Caki2 (cell line): ENCODE results near the gene SRBD1. TPM values are rescaled to one million over a fixed set of nuclear protein-coding genes. Genes with fewer than 3 reads are reported as not detected.

Experiments
- DNase-seq: peaks from one replicate; pipeline ENCODE4 v3.0.0-alpha.2; 2015; ENCODE audit warnings: low read depth
- in situ Hi-C: cut with HindIII; loops from 2 replicates; pipeline ENCODE4 v1.10.0; 2016; ENCODE audit warnings: low sequenced_read_pairs, low pct_unique_long_range_greater_than_20kb, mixed read lengths
- total RNA-seq: library from RNA; depleted of rRNA; stranded (reverse); fragments of >200 nt; shearing (Covaris generic); gene quantifications from 2 replicates; pipeline ENCODE4 v1.2.3, GENCODE V29; 2014; ENCODE audit warnings: low replicate concordance; rRNA removed

The SRBD1 gene, protein sequence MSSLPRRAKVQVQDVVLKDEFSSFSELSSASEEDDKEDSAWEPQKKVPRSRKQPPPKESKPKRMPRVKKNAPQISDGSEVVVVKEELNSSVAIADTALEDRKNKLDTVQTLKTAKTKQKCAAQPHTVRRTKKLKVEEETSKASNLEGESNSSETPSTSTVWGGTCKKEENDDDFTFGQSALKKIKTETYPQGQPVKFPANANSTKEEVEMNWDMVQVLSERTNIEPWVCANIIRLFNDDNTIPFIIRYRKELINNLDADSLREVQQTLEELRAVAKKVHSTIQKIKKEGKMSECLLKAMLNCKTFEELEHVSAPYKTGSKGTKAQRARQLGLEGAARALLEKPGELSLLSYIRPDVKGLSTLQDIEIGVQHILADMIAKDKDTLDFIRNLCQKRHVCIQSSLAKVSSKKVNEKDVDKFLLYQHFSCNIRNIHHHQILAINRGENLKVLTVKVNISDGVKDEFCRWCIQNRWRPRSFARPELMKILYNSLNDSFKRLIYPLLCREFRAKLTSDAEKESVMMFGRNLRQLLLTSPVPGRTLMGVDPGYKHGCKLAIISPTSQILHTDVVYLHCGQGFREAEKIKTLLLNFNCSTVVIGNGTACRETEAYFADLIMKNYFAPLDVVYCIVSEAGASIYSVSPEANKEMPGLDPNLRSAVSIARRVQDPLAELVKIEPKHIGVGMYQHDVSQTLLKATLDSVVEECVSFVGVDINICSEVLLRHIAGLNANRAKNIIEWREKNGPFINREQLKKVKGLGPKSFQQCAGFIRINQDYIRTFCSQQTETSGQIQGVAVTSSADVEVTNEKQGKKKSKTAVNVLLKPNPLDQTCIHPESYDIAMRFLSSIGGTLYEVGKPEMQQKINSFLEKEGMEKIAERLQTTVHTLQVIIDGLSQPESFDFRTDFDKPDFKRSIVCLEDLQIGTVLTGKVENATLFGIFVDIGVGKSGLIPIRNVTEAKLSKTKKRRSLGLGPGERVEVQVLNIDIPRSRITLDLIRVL
- total RNA-seq = 3.8 and 4.7 TPM in 2 replicates

- peak; percentile 89 for DNase-seq
- in situ Hi-C loops = no loop called here
Measured at GRCh38 chr2:45611020-45611859, at the start of gene SRBD1. TSS of gene SRBD1 (minus strand) at chr2:45611267. CDS start at chr2:45605441, 5,826 bp downstream.

DNA sequence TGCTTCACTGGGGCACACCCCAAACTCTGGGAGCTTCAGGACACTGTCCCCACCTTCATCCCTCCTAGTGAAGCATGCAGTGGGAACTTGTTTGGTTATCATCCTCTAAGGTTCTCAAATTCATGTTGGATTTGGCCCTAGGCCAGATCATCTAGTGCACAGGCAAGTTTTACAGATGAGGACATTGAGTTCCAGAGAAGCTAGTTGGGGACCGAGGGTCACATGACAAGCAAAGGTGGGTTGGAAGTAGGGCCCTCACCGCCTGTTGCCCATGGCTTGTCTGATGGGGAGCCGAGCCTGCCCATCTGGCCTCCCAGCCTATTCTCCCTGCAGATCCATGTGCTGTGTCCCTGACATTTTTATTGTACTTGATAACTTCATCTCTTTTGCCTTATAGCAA, 43.2 kb upstream of the SRBD1 start:
- in situ Hi-C loops = no loop called here
- no peak for DNase-seq

DNA sequence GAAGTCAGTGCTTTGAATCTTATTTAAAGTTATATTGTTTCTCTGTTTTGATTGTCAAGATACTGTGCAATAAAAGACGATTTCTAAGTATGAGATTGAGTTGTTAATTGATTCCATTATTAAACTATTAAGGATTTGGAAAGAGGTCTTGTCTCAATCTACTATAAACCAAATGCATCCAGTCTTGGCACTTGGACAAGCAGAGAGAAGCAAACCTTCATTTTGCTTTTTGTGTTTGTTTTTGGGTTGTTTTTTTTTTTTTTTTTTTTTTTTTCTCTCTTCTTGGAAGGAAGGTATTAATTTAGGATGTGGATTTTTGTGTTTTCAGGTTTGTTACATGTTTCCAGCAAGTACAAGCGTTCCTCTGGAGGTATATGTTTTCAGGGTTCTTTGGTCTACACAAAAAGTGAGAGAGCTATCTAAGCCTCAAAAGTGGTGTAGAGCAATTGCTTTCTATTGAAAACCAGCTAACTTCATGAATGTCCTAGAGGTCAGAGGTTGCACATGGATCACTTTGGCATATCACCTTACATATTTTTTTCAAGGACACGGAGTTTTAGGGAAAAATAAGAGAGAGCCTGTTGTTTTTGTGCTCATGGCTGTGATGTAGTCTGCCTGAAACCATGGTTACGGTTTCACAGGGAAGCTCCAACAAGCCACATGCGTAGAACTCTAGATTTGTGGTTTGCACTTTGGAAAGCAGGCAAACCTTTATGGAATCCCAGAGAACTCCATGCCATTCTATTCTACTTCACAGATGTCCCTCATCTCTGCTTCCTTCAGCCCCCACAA, 42.3 kb upstream of the SRBD1 start:
- in situ Hi-C loops = no loop called here
- DNase-seq = no peak

DNA sequence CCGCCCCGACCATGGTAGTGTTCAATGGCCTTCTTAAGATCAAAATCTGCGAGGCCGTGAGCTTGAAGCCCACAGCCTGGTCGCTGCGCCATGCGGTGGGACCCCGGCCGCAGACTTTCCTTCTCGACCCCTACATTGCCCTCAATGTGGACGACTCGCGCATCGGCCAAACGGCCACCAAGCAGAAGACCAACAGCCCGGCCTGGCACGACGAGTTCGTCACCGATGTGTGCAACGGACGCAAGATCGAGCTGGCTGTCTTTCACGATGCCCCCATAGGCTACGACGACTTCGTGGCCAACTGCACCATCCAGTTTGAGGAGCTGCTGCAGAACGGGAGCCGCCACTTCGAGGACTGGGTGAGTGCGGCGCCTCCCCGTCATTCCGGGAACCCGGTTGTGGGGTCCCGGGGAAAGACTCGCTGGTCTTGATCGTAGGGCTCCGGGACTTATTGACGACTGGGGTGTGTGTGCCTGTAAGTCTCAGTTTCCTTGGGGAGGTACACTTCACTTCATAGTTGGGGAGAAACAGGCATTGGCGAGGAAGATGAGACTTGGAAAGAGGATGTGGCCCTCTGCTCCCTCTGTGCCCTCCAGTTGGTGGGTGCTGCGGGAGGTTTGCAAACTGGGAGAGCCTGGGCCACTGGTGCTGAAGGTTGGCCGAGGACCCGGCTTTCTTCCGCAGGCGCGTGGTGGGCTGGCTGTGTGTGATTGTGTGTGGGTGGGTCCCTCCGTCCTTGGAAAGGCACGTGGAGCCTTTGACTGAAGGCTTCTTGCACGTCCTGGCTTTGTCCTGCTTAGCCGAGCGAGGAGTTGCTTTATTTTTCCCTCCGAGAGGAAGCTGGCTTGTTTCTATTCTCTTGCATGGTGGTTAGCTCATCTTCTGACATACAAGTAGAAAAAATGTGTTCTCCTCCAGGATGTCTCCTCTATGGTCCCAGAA, 41.3 kb upstream of the SRBD1 start:
- no peak for DNase-seq
- in situ Hi-C loops = no loop called here

GRCh38 chr2:45651415-45652089, 40.5 kb upstream of the SRBD1 start, which contains the start of gene PRKCE:
TSS of gene PRKCE (plus strand) at chr2:45651675.
- peak; percentile 25 for DNase-seq
- in situ Hi-C loops = no loop called here

DNA sequence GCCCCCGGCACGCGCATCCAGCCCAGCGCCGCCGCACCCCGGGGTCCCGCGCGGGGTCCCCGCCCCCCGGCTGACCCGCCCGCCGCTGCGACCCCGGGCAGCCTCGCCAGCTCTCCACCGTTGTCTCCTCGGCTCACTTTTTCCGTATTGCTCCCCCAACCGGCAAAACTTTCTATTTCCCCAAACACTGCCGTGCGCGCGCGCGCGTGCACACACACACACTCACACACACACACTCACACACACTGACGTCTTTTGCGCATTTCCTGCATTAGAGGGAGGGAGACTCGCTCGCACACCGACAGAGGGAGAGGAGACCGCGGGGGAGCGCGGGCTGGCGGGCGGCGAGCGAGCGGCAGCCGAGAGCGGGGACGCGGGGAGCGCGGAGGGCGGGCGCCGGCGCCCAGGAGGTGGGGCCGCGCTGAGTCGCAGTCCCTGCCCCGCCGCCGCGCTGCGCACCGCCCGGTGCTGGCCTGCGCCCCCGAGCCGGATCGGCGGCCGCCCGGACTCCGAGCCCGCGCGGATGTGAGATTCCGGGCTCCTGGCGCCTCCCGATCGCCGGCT, 39.9 kb upstream of the SRBD1 start:
- in situ Hi-C loops = no loop called here
- peak; percentile 99 for DNase-seq

GRCh38 chr2:45649858-45650811, 39.1 kb upstream of the SRBD1 start:
- in situ Hi-C loops = no loop called here
- DNase-seq = peak; percentile 53

GRCh38 chr2:45649462-45649857, 38.4 kb upstream of the SRBD1 start:
- in situ Hi-C loops = no loop called here
- no peak for DNase-seq

GRCh38 chr2:45648636-45649035, 37.6 kb upstream of the SRBD1 start:
- DNase-seq = no peak
- in situ Hi-C loops = no loop called here

DNA sequence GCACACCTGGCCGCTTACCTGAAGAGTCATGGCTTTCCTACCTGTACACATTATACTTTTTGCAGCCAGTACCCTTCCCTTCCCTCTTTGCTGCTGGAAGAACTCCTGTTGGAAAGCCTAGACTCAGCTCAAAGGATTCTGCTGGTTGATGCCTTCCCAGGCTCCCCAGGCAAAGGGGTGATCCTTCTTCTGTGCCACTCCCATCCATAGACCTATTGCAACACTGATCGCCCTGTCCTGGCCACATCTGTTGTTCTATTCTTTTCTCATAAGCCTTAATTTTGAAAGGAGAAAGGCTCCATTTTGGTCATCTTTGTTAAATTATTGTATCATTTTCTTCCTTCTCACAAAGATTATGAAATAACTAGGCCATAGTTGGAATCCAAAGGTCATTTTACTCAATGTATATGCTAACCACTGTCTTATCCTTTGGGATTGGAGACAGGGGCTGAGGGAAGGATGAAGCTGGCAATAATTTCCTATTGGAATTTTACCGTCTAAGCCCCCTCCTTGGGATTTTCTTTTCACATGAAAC, 37.0 kb upstream of the SRBD1 start:
- in situ Hi-C loops = no loop called here
- DNase-seq = no peak

DNA sequence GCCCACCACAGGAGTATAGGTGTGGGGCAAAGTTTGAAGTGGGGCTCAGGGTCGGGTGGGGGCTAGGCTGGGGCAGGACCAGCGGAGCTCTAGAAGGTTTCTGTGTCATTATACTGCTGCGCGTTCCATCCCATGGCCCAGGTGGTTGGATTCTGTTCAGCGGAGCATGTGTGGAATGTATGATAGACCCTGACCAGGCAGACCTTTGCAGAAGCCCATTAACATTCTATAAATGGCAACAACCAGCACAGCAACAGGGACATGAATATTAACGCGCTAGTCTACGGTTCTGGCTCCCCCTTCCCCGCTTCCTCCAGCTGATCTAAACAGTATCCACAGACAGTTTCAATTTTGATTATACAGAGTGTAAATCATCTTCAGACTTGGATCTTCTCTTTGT, 36.3 kb upstream of the SRBD1 start:
- in situ Hi-C loops = no loop called here
- DNase-seq = no peak

- no peak for DNase-seq
- in situ Hi-C loops = no loop called here
Measured at GRCh38 chr2:45646289-45646688, 35.2 kb upstream of the SRBD1 start.

- in situ Hi-C loops = no loop called here
- DNase-seq = peak; percentile 53
Measured at GRCh38 chr2:45643543-45644542, 32.8 kb upstream of the SRBD1 start.
